Stimulated activated CD4-positive, alpha-beta T cell treated with anti-CD3 and anti-CD28 coated beads, Interleukin-1b, Interleukin-23, amount 100 ng/mL, for 48 hours (primary cell): ENCODE measurements around the gene PLPPR2.
"Not testable (repeated sequence)": the region's sequence is repeated elsewhere in the genome, so short reads cannot be mapped to it uniquely, and the experiment has no call there.

Experiments used
- DNase-seq: peaks from one replicate; pipeline ENCODE4 v3.0.0-alpha.2; 2020

The PLPPR2 gene, protein sequence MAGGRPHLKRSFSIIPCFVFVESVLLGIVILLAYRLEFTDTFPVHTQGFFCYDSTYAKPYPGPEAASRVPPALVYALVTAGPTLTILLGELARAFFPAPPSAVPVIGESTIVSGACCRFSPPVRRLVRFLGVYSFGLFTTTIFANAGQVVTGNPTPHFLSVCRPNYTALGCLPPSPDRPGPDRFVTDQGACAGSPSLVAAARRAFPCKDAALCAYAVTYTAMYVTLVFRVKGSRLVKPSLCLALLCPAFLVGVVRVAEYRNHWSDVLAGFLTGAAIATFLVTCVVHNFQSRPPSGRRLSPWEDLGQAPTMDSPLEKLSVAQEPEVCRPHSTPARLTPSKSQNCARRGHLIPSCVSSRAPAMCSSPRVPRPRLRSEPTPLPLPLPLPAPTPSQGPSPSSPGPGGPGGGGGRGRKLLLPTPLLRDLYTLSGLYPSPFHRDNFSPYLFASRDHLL

DNA sequence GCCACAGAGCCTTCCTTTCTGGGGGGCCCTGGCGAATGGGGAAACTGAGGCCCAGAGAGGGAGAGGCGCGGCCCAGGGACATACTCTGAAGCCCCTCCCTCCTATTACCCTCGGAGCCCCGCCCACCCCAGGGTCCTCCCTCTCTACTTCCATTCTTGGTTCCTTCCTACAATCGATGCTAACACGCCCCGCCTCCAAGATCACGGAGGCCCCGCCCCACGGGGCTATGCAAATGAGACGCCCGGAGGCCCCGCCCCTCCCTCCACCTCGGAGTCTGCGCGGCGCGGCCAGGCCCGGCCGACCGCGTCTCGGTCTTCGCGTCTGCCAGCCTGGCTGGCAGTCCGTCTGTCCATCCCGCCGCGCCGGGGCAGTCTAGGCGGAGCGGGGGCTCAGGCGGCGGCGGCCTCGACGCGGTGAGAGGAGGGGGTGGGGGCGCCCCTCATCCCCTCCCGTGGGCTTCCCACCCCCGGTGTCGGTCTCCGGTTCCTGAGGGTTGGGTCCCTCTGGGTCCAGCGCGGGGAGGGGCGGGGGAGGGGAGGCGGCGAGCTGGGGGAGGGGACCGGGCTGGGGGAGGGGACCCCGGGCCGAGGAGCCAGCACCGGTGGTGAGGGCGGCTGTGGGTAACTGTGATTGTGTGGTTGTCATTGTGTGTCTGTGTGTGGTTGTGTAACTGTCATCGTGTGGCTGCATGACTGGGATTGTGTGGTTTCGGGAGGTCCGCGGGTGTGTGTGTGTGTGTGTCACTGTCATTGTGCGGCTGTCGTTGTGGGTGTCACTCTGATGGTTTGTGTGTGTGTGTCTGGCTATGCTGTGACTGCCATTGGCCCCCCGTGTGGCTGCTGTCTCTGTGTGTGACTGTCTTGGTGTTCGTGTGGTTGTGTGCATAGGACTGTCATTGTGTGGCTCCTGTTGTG is at the start of gene PLPPR2:
PLPPR2 (plus strand) TSS at position 273 of the 914 bp plus-strand sequence. CDS start 2,242 bp downstream, outside the sequence.
- peak; percentile 90 for DNase-seq

DNA sequence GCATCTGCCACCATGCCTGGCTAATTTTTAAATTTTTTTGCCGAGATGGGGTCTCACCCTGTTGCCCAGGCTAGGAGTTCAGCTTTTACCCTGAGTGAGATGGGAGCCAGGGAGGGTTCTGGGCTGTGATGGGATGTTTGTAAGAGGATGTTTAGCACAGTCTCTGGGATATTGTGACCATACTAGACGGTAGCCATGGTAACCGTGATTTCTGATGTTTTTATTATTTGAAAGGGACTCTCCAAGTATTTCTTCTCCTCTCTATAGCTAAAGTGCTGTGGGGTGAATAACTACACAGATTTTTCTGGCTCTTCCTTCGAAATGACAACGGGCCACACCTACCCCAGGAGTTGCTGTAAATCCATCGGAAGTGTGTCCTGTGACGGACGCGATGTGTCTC is 48.9 kb upstream of the PLPPR2 start:
- no peak for DNase-seq

DNA sequence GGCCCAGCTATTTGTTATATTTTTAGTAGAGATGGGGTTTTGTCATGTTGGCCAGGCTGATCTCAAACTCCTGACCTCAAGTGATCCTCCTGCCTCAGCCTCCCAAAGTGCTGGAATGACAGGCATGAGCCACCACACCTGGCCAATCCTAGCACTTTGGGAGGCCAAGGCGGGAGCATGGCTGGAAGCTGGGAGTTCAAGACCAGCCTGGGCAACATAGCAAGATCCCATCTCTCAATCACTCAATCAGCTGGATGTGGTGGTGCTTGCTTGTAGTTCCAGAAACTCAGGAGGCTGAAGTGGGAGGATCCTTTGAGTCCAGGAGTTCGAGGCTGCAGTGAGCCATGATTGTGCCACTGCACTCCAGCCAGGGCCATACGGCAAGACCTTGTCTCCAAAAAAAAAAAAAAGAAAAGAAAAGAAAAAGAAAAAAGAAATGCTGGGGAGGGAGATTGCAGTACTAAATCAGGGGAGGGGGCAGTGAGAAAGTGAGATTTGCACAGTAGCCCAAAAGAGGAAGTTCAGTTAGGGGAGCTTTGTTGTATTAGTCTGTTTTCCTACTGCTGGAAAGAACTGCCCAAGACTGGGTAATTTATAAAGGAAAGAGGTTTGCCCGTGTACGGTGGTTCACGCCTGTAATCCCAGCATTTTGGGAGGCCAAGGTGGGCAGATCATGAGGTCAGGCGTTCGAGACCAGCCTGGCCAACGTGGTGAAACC is 34.8 kb upstream of the PLPPR2 start:
- DNase-seq: not testable (repeated sequence)

DNA sequence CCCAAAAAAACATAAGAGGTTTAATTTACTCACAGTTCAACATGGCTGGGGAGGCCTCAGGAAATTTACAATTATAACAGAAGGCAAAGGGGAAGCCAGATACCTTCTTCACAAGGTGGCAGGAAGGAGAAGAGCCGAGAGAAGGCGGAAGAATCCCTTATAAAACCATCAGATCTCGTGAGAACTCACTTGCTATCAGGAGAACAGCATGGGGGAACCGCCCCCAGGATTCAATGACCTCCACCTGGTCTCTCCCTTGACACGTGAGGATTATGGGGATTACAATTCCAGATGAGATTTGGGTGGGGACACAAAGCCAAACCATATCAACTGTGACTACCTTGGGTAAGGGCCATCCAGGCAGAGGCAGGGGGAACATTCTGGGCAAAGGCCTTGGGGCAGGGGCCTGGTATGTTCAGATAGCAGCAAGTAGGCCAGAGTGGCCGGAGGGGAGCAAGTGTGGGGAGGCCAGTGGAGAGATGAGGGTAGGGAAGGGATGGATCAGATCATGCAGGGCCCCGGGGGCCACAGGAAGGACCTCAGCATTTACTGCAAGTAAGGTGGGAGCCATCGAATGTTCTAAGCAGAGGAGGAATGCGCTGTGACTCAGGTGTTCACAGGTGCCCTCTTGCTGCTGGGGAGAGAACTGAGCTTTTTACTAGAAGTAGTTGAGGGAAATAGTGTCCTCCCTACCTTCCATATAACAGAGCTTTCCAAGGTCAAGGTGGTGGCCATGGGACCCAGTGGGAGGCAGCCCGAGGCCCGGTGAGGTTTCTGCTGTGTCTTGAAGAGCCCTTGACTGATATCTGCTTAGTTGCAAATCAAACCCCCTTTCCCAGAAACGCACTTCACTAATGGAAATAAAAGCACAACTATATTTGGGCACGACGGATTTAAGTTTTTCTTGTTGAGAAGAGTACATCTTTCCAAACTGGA is 33.8 kb upstream of the PLPPR2 start:
- DNase-seq: no peak

DNA sequence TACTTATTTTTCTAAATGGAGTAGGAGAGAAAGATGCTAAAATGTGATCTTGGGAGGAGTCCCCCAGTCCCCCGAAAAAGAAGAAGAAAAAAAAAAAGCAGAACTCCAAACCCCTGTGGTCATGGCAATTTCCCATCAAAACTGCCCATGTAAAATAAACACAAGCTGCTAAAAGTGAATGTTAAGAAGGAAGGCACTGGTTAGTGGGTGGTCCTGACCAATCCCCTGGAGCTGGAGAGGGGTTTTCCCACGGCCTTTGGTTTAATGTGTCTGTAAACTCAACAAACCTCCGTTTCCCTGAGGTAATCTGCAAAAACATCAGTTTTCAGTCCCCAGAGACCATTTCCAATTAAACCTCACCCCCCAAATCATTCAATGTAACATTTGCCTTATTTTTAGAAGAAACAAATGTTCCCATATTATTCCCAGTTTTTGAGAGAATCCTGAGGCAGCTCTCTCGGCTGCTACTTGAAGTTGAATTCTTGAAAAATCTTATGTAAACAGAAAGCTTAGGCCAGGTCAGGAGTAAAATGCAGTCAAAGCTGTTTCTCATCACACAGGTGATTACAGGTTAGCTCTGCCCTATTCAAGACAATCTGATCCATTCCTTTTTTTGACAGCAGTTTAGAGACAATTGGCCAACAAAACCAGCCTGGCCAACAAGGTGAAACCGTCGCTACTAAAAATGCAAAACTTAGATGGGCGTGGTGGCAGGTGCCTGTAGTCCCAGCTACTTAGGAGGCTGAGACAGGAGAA is 32.8 kb upstream of the PLPPR2 start:
- no peak for DNase-seq

DNA sequence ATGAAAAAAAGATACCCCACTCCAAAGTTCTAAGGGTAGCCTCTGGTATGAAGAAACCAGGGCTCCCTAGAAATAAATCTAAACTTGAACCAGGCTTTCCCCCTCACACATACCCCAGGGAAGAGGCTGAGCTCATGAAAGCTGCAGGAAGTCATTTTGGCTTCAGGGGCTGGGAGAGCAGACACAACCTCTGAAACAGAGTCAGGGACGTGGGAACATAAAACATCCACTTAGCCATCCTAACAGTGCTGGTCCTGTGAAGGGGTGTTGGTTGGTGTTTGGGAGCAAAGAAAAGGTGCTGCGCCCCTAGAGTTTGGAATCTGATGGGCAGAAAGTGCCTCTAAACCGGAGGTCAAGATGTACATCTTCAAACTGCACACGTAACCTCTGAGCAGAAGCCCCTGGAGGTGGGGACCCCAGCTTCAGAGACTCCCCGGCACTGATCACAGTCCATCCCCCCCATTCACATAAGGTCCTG is 31.6 kb upstream of the PLPPR2 start:
- no peak for DNase-seq

DNA sequence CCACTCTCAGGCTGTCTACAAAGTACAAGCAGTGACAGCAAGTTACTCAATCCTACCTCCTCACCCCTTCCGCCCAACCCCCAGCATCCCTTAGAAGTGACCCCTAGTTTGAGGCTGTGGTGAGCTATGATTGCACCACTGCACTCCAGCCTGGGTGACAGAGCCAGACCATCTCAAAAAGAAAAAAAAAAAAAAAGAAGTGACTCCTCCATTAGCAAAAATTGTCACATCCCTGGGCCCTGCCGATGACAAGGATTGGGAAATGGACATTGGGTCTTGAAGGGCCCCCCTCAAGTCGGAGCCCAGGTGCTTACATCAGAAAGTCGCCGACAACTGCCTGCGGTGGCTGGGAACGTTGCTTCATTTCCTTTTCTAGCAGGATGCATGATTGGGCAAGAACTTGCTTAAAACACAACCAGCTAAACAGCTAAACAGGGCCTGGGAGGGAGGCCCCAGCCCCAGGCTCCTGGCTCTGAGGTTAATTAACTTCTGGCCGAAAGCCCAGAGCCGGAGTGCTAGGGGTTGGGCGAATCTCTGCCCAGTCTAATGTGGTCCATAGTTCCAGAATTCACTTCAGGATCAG is 31.1 kb upstream of the PLPPR2 start:
- peak; percentile 44 for DNase-seq

DNA sequence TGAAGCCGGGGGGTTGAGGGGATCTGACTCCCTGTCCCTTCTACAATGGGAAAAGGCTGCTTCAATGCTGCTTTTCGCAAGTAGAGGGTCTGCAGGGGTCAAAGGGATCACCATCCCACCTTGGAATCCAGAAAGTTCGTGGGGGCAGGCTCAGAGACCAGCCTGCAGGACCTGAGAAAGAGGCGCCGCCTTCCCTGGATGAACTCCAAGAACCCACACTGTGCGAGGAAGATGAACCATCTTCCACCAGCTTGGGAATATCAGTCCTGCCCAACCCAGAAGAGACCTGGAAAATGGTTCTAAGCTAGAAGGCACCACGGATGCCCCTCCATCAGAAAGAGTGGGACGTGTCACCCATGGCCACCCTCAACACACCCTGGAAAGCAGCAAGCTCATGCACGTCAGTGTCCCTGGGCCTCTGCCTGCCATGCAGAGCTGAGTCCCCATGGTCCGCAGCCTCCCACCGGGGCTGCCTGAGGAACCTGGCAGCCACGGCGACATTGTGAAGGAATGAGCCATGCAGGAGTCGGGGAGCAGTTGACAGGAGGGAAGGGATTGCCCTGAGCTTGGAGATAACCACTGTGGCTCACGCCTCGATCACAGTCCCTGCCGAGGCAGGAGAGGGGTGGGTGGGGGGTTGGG is 30.4 kb upstream of the PLPPR2 start:
- no peak for DNase-seq

DNA sequence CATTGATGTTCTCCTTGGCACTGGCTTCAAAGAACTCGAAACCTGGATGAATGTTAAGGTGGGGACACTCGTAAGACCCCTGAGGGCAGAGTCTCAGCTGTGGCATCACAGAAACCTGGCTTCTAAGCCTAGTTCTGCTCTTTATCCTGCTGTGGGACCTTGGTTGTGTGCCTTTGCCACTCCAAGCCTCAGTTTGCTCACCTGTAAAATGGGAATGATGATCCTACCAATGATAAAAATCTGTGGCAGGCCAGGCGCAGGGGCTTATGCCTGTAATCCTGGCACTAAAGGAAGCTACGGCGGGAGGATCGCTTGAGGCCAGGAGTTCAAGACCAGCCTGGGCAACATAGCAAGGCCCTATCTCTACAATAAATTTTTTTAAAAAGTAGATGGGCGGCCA is 29.7 kb upstream of the PLPPR2 start:
- DNase-seq: no peak

DNA sequence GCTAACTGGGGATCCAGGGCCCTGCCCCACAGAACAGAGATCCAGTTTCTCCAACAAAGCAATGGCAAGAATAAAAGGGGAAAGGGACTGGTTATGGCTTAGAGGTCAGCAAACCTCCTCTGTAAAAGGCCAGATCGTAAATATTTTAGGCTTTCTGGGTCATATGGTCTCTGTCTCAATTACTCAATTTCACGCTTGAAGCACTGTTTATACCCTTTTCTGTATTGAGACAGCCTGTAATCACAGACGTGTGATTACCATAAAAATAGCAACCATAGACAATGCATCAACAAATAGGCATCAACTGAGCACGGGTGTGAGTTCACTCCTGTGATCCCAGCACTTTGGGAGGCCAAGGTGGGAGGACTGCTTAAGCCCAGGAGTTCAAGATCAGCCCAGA is 25.1 kb upstream of the PLPPR2 start:
- DNase-seq: no peak

DNA sequence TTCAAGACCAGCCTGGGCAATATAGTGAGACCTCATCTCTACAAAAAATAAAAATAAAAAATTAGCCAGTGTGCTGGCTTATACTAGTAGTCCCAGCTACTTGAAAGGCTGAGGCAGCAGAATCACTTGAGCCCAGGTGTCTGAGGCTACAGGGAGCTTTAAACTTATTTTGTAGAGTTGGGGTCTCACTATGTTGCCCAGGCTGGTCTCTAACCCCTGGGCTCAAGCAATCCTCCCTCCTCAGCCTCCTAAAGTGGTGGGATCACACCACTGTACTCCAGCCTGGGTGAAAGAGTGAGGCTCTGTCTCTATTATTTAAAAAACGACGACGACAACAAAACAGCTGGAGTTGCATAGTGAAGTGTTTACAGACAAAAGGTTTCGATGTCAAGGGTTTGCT is 23.7 kb upstream of the PLPPR2 start:
- DNase-seq: no peak

DNA sequence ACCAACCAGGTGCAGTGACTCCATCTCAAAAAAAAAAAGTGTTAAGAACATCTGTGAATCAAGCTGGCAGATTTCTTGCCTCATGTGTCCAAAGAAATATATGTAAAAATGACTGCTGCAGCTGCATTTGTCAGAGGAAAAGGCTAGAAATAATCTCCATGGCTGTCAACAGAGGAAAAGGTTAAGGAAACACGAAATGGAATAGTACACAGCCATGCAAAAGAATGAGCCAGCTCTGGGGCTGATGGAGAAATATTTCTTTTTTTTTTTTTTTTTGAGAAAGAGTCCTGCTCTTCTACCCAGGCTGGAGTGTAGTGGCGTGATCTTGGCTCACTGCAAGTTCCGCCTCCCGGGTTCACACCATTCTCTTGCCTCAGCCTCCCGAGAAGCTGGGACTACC is 22.4 kb upstream of the PLPPR2 start:
- DNase-seq: no peak

DNA sequence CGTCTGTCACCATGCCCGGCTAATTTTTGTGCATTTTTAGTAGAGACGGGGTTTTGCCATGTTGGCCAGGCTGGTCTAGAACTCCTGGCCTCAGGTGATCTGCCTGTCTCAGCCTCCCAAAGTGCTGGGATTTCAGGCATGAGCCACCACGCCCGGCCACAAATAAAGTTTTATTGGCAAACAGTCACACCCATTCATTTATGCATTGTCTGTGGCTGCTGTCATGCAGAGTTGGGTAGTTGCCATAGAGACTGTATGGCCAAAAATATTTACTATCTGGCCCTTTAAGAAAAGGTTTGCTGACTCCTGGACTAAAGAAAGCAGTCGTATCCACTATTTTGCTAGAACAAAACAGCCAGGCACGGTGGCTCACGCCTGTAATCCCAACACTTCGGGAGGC is 21.4 kb upstream of the PLPPR2 start:
- DNase-seq: not testable (repeated sequence)

DNA sequence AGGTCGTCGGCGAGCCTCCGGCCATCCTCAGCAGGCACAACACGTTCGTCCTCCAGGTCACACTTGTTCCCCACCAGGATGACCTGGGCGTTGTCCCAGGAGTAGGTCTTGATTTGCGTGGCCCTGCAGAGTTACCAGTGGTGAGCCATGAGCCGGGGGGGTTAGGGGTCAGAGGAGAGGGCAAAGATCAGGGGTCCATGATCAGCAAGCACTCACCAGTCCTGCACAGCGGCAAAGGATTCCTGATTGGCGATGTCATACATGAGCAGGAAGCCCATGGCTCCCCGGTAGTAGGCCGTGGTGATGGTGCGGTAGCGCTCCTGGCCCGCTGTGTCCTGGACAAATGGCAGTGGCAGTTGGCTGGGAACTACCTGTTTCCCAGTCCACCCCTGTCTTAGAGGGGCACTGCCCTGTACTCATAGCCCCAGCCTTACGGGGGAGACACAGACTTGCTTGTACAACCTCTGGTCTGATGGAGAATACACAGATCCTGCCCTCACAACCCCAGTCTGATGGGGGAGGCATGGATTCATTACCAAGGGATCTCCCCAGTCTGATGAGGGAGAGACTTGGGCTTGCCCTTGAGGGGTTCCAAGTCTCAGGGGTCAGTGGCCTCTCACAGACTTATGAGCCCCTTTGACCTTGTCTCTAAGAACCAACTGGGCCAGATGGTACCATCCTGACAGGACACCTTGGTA is 19.6 kb upstream of the PLPPR2 start:
- no peak for DNase-seq

DNA sequence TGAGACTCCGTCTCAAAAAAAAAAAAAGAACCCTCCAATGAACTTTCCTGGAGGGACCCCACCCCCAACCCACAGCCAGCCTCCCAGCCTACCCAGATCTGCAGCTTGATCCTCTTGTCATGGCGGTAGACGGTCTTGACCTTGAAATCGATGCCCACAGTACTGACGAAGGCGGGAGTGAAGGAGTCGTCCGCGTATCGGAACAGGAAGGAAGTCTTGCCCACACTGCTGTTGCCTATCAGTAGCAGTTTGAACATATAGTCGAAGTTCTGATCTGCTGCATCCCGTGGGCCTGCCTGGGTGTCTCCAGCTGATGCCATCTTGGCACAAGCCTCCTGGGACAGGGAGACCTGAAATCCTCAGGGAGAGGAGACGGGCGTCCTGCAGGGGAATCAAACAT is 18.2 kb upstream of the PLPPR2 start:
- no peak for DNase-seq

DNA sequence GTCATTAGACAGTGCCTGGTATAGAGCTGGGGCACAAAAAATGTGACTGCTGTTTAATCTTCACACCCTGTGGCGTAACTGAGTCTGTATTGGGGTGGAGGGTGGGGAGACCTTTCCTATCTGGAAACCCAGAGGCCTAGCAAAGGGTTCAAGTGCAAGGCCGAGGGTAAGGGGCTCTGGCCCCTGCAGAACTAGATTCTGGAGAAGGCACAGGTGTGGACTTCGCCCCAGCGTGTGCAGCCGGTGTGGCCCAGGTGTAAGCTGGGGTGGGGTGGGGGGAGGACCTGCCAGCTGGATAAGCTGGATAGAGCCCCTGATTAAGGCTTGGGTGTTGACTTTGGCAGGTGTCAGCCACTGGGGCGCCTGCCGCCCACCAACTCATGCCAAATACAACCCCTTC is 17.1 kb upstream of the PLPPR2 start:
- no peak for DNase-seq

DNA sequence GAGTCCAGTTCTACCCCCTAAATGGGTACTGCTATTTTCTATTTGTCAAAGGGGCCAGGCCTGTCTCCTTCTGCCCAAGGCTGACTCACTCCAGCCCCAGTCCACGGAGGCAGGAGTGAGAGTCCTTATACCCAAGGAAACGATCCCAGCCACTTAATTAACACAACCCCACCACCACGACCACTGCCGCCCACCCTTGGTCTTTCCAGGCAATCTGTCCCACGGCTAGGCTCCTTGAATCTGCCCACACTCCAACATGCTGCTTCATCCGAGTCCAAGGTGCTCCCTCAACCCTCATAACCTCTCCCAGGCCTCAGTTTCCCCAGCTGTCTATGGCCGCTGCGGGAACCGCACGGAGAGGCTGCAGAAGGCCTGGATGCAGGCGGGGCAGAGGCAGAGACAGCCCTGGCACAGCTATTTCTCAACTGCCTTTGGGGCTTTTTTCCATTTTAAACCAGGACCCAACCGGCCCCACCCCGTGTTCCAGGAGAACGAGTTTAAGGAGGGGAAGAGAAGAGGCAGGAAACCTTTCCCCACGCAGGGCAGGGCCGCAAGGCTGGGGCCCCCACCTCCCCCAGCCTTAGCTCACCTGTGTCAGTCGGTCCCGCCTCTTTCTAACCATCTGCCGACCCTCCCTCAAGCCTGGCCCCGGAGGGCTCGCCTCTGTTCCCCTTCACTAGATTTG is 16.5 kb upstream of the PLPPR2 start:
- no peak for DNase-seq

DNA sequence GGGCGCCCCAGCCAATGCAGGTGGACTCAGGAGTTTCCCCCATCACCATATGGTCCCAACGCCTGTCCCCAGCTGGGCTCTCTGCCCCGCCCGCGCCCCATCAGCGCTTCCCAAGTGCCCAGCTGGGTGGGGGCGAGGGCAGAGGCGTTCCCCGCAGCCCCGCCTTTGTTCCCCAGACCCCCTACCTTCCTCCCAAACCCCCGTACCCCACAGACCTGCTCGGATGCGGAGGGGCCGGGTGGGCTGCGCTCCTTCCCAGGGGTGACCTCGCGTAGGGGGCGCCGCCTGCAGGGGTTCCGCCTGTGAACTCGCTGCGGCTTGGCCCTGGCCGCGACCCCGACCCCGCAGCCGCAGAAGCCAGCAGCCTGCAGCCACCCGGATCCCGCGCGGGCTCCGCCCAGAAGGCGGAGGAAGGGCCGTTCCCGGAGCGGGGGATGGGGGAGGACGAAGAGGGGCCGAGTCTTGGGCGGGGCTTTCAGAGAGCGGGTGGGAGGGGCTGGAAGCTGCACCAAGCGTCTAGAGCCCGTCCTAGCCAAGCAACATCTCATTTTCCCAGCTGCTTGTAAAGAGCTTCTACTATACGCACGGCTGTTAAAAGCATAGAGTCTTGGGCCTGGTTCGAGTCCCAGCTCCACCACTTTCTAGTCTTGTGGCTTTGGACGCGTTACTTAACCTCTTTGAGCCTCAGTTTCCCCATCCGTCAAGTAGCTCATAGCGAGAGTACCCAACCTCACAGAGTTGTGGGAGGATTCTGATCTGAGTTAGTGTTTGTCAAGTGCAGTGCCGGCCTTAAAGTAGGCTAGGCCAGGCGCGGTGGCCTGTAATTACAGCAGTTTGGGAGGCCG is 15.8 kb upstream of the PLPPR2 start, which contains the start of gene RAB3D:
RAB3D (minus strand) TSS at position 404 of the 845 bp plus-strand sequence. CDS start 2,258 bp downstream, outside the sequence.
- peak; percentile 86 for DNase-seq
